GM04504 (cell line): Measurements from ENCODE around the gene HAPSTR1.
"Not testable (repeated sequence)": the region's sequence is repeated elsewhere in the genome, so short reads cannot be mapped to it uniquely, and the experiment has no call there.

Source experiments
- DNase-seq: peaks from one replicate; pipeline ENCODE4 v3.0.0-alpha.2; 2012; ENCODE audit warnings: low read depth

HAPSTR1 gene, protein sequence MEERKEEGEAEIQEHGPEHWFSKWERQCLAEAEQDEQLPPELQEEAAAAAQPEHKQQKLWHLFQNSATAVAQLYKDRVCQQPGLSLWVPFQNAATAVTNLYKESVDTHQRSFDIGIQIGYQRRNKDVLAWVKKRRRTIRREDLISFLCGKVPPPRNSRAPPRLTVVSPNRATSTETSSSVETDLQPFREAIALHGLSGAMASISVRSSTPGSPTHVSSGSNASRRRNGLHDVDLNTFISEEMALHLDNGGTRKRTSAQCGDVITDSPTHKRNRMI

DNA sequence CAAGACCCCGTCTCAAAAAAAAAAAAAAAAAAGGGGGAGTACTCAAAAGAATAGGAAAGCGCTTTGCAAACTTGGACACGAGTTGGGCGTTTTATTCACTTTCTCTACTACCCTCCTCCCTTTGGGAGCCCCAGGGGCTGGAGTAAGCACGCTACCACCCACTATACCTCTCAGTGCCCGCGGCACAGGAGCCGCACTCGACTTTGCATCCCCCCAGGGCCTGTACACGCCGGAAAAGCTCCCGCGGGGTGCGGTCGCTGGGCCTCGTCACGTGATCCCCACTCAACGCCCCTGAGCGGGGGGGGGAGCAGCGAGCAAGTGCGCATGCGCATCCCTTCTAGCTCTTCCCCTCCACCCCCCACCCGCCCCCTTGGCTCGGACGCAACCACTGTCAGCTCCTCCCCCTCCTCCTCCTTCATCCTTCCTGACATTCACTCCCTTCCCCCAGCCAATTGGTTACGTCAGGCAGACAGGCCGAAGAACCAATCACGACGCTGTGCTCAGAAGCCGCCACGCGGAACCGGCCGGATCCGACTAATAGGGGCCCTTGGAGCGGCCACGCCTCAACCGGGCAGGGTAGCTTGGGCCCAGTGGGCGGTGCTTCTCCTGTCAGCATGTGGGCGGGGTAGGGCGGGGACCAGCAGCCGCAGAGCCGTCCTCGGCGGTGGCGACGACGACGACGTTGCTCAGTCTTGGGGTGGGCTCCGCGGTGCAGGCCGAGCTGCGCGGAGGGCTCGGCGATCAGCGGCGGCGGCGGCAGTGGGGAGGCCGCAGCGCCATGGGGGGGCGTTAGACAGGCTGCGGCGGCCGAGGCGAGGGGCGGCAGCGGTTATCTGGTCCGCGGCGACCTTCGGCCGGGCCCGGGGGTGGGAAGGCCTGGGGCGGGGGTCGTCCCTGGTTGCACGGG, at the start of gene HAPSTR1:
Gene HAPSTR1, plus strand, starts transcription at position 685 of the 907 bp plus-strand sequence. CDS start 401 bp downstream, outside the sequence.
- DNase-seq: peak; percentile 100

DNA sequence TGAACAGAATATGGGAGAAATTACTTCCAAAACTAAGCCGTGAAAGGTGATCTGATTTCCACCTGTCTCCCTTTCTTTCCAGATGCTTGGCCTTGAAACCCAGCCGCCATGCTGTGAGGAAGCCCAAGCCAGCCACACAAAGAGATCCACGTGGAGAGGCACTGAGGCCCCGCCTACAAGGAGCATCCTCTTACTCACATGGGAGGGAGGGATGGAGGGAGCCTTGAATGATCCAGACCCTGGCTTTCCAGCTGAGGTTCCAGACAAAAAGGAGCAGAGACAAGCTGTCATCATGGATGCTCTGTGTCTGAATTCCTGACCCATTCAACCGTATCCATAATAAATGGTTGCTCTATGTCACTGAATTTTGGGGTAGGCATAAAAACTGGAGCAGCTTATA, 48.9 kb upstream of the HAPSTR1 start:
- DNase-seq: no peak

DNA sequence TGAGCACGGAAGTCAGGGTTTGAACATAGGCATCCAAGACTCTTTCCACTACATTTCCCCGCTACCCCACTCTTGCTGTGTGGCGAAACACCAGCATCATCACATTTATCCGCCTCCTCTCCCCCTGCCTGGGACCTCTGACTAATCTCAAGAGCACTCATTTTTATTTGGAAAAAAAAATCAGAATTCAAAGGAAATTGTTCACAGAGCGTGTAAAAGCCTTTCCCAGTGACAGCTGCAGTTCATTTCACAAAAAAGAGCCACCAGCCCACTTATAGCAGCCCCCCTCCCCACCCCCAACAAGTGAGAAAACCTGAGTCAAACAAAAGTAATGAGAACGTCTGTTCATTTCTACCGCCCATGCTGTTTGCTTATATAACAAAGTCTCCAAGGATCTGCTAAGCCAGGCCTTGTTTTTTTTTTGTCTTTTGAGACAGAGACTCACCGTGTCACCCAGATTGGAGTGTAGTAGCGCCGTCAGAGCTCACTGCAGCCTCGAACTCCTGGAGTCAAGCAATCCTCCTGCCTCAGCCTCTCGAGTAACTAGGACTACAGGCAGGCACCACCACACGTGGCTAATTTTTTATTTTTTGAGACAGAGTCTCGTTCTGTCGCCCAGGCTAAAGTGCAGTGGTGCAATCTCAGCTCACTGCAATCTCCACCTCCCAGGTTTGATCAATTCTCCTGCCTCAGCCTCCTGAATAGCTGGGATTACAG, 48.3 kb upstream of the HAPSTR1 start:
- peak; percentile 65 for DNase-seq

DNA sequence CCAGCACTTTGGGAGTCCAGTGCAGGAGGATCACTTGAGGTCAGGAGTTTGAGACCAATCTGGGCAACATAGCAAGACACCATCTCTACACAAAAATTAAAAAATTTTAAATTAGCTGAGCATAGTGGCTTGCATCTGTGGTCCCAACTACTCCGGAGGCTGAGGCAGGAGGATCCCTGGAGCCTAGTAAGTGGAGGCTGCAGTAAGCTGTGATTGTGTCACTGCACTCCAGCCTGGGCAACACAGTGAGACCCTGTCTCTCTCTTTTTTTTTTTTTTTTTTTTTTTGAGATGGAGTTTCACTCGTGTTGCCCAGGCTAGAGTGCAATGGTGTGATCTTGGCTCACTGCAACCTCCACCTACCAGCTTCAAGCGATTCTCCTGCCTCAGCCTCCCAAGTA, 45.9 kb upstream of the HAPSTR1 start:
- DNase-seq: not testable (repeated sequence)

DNA sequence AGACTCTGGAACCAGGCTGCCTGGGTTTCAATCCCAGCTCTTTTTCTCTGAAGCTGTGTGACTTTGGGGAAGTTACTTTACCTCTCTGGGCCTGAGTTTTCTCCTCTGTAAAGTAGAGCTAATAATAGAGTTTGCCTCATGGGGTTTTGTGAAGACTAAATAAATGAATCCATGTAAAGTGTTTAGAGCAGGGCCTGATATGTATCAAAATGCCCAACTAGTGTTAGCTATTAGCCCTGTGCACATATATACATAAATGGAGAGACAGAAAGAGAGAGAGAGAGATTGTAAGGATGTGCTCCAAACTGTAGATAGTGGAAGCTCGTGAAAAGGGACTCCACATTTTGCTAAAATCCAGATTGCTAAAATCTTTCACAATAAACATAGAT, 44.8 kb upstream of the HAPSTR1 start:
- no peak for DNase-seq

DNA sequence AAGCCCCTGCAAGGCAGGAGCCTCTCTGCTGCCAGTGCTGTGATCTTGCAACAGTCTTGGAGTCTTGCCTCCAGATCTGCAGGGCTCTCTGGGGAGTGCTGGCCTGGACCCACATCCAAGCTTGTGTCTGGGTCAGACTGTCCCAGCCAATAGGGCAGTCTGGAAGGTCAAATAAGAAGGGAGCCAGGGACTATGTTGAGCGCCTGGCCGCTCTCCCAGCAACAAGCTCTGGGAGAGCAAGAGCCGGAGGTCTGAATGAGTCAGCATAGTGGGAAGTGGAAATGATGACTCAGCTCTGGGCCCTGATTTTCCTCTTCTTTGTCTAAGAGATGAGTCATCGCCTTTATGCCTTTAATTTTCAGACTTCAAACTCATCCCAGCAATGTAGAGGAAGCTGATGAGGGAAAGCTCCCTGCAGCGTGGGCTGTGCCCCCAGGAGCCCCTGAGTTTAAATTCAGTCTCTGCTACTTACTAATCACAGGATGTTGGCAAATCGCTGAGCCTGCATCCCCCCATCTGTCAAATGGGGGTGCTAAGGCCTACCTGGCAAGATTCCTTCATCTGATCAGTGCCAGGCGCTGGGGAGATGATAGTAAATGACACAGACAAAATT, 43.6 kb upstream of the HAPSTR1 start:
- peak; percentile 99 for DNase-seq

DNA sequence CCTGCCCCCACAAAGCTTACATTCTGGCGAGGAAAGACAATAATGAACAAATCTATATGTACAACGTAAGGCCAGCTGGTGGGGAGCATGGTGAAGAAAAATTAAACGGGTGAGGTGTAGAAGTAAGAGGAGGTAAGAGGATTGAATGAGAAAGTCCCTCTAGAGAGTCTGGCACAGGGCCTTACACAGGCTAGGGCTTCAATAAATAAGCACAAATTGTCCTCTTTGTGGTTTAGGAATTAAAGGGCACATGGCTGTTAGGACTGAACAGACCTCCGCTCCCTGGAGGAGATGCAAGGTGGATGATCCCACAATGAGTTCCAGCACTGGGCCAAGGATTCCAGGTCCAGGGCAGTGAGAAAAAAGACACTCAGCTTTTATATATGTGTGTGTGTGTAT, 43.1 kb upstream of the HAPSTR1 start:
- no peak for DNase-seq

DNA sequence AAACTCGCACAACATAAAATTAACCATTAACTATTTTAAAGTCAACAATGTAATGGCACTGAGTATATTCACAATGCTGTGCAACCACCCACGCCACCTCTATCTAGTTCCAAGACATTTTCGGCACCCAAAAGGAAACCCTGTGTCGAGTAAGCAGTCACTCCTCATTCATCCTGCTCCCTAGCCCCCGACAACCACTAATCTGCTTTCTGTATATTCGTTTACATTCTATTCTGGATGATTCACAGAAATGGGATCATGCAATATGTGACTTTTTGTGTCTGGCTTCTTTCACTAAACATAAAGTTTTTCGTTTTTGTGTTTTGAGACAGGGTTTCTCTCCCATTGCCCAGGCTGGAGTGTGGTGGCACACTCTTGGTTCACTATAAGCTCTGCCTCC, 42.2 kb upstream of the HAPSTR1 start:
- DNase-seq: no peak

DNA sequence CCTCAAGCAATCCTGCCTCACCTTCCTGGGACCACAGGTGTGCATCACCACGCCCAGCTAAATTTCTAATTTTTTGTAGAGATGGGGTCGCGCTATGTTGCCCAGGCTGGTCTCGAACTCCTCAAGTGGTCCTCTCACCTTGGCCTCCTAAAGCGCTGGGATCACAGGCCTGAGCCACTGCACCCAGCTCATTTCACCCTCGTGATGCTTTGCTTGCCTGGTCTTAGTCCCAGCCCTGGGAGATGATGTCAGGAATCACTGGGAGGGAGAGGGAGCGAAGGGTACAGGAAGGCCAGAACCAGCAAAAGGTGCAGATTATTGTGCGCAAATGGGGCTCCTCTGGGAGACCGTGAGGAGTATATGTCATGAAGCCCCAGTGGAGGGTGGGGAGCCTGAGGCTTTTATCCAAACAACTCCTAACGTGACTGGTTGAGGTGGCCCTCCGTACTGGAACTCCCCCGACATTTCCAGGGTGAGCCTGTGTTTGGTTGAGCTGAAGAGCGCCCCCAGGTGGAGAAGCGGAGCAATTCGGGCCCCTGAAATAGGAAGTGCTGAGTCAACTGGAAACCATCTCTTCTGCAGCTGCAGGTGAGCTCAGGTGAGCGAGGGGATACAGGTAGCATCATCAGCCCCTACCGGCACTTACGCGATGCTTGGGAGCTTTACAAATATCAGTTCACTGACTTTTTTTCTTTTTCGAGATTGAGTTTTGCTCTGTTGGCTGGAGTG, 41.2 kb upstream of the HAPSTR1 start:
- no peak for DNase-seq

DNA sequence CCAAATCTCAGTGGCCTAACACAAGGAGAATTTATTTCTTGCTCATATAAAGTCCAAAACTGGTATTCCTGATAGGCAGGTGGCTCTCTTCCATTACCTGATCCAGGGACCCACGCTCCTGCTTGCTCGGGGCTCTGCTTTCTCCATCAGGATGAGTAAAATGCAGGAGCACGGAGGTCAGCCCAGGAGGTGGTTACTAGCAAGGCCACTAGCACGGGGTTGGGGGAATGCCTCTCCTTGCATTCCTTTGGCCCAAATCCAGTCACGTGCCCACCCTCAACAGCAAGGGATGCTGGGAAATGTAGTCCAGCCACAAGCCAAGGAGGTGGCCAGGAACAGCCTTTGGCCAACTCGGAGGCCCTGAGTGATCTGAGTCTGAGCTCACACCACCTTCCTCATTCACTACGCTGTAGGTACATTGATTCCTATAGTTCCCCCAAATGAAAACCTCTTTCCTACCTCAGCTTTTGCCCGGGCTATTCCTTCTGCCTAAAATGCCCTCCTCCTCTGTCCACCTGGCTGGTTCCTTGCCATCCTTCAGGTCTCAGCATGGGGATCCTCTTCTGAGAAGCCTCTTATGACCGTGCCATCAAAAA, 38.3 kb upstream of the HAPSTR1 start:
- no peak for DNase-seq

DNA sequence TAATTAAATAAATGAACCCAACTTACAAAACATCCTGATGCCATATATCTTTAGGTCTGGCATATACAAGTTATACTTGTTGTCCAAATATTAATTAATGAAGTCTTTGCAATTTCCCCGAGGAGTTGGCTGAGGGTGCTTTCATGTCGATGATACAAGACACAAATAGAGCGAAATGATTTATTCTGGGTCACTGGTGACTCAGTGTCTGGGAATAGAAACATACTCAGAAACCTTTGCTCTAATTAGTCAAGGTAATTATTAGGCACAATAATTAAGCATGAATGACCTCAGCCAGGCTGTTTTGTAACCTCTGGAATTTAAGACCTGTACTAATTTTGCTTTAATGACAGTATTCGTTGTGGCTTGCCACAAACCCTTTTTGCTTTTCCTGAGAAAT, 37.0 kb upstream of the HAPSTR1 start:
- no peak for DNase-seq

DNA sequence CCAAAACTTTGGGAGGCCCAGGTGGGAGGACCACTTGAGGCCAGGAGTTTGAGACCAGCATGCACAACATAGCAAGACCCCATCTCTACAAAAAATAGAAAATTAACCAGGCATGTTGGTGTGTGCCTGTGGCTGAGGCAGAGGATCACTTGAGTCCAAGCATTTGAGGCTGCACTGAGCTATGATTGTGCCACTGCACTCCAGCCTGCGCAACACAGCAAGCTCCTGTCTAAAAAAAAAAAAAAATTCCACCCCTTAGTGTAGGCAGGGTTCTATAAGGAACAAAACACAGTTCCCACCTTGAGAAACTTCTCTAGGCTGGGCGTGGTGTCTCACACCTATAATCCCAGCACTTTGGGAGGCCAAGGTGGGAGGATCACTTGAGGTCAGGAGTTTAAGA, 36.3 kb upstream of the HAPSTR1 start:
- no peak for DNase-seq

DNA sequence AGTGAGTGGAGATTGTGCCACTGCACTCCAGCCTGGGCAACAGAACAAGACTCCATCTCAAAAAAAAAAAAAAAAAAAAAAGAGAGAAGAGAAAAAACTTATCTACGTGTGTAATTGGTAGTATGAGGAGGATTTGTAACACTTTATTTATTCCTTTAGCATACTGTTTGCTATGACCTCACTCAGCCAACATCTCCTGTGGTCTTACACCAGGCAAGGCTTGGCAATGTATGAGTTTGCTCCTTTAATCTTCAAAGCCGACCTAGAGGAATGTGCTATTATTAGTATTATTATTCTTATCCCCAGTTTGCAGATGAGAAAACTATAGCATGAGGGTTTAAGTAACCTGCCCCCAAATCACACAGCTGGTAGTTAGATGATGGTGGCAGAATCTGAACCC, 35.8 kb upstream of the HAPSTR1 start:
- DNase-seq: no peak

DNA sequence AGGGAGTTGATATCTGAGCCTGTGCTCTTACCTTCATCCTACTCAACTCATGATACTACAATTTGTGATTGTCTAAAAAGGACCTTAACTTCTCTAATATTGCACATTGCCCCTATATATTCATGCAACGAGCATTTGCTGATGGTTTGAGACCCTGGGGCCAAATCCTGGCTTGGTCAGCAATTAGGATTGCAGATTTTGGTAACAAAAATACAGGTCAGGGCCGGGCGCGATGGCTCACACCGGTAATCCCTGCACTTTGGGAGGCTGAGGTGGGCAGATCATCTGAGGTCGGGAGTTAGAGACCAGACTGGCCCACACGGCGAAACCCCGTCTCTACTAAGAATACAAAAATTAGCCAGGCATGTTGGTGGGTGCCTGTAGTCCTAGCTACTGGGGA, 35.4 kb upstream of the HAPSTR1 start:
- DNase-seq: no peak

DNA sequence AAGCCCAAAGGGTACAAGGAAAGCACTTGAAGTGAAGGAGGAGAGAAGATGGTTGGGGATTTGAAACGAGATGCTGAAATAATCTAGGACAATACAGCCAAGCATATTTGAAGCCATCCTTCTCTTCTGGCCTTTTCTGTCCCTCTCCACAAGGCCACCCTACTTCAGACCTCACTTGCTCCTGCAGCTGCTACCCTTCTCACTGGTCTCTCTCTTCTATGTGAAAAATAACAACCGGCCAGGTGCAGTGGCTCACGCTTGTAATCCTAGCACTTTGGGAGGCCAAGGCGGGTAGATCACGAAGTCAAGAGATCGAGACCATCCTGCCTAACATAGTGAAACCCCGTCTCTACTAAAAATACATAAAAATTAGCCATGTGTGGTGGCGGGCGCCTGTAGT, 33.2 kb upstream of the HAPSTR1 start:
- DNase-seq: no peak

DNA sequence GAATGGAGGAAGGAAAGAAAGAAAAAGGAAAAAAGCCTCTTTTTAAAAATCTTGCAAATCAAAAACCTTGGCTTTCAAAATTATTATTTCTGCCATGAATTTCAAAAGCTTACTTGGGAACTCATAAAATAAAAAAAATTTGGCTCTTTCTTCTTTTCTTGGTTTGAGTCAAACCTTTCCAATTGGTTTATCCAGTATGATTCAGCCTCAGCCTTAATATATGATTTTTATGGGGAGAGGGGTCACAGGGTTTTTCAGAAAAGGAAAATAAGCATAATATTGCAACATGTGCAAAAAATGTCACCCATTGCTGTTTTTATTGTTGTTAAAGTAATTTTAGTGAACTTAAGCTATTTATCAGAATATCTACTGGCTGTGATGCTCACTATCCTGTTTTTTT, 31.2 kb upstream of the HAPSTR1 start:
- no peak for DNase-seq

DNA sequence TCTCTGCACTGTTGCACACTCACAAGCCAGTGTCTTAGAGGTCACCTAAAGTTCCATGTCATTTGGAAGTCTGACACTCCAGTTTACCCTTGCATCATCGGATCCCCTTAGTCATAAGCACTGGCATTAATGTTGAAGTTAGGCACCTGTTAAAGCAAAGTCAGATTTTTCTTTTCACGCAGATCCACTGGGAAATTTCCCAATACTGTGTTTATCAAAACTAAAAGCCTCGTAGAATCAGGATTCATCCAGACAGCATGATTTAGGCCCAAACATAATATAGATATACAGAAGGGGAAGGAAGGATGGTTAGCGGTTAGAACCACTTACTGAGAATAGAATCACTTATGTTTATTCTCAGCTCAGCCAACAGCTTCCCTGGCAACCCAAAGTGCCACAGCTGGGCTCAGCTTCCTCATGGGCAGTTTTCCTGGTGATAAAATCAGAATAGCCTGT, 30.1 kb upstream of the HAPSTR1 start:
- DNase-seq: no peak

DNA sequence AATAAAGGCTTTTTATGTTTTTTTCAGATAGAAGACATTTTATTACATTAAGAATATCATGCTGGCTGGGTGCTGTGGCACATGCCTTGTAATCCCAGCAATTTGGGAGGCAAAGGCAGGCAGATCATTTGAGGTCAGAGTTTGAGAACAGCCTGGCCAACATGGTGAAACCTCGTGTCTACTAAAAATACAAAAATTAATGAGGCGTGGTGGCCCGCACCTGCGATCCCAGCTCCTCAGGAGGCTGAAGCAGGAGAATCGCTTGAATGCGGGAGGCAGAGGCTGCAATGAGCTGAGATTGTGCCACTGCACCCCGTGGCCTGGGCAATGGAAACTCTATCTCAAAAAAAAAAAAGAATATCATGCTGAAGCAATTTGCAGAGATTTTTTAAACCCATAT, 29.1 kb upstream of the HAPSTR1 start:
- no peak for DNase-seq

DNA sequence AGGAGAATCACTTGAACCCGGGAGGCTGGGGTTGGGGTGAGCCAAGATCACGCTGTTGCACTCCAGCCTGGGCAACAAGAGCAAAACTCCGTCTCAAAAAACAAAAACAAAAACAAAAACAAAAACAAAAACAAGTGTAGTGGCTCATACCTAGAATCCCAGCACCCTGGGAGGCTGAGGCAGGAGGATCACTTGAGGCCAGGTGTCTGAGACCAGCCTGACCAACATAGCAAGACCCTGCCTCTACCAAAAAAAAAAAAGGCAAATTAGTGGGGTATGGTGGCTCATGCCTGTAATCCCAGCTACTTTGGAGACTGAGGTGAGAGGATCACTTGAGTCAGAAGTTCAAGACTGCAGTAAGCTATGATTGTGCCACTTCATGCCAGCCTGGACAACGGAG, 26.4 kb upstream of the HAPSTR1 start:
- DNase-seq: no peak

DNA sequence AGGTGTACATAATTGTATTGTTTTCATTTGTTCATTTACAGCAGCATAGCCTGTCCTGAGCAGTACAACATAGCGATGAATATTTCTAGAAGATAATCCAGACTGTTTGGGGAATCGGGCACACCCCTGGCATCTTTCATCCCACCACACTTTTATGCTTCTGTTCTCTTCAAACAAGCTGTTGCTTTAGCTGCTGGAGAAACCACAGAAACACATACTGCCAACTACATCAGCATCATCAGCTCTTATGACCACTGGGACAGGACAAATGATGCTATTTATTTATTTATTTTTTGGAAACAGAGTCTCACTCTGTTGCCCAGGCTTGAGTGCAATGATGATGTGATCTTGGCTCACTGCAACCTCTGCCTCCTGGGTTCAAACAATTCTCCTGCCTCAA, 22.6 kb upstream of the HAPSTR1 start:
- DNase-seq: no peak

DNA sequence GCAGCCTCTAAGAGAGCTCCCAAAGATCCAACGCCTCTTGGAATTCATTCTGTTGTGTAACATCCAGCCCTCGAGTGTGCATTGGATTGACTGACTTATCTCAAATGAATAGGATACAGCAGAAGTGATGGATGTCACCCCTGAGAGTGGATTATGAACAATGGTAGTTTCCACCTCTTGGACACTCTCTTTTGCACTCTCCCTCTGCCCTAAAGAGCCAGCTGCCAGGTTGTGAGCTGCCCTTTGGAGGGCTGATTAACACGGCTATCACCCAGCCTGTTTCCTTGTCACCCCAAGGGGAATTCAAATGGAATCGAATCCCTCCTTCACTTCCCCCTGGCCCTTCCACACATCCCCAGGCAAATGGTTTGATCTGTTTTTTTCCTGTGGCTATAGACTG, 21.2 kb upstream of the HAPSTR1 start:
- no peak for DNase-seq
